SK-N-SH treated with all-trans-retinoic acid at 6 μM for 48 hours (cell line): Measurements from ENCODE around the gene NDRG2.
A peak's percentile ranks its signal among the peaks of the same experiment; 100 is the strongest.

ENCODE experiments used
- ATAC-seq: fragments of 200-7000 bp; cut with Tn5 transposase; 3 replicates; pipeline ENCODE4 v1.9.1; 2020; ENCODE audit warnings: mild to moderate bottlenecking, moderate library complexity
- ARNTL ChIP-seq: fragments of 450-650 bp; formaldehyde crosslinking; IDR thresholded peaks from 2 replicates; pipeline ENCODE4 v1.5.0; 2020; ENCODE audit warnings: low read depth, mild to moderate bottlenecking, moderate library complexity, borderline replicate concordance
- CREB5 ChIP-seq: fragments of 250-450 bp; sonication (Bioruptor Pico); IDR thresholded peaks from 2 replicates; pipeline ENCODE4 v1.5.1; 2020; ENCODE audit warnings: low read depth, mild to moderate bottlenecking, moderate library complexity
- CSDC2 ChIP-seq: fragments of 250-450 bp; sonication (Bioruptor Pico); IDR thresholded peaks from 2 replicates; pipeline ENCODE4 v1.5.0; 2020; ENCODE audit warnings: mild to moderate bottlenecking, moderate library complexity
- CSRNP3 ChIP-seq: fragments of 250-450 bp; sonication (Bioruptor Pico); IDR thresholded peaks from 2 replicates; pipeline ENCODE4 v1.5.1; 2021; ENCODE audit warnings: mild to moderate bottlenecking, moderate library complexity
- ESRRG ChIP-seq: fragments of 250-450 bp; sonication (Bioruptor Pico); IDR thresholded peaks from 2 replicates; pipeline ENCODE4 v1.6.1; 2021; ENCODE audit warnings: mild to moderate bottlenecking
- OSR1 ChIP-seq: fragments of 250-450 bp; sonication (Bioruptor Pico); IDR thresholded peaks from 2 replicates; pipeline ENCODE4 v1.8.0; 2022; ENCODE audit warnings: moderate library complexity, mild to moderate bottlenecking, inconsistent platforms
- POU6F1 ChIP-seq: fragments of 250-450 bp; sonication (Bioruptor Pico); IDR thresholded peaks from 2 replicates; pipeline ENCODE4 v1.8.0; 2021; ENCODE audit warnings: low read depth, mild to moderate bottlenecking, moderate library complexity, borderline replicate concordance
- PPARA ChIP-seq: fragments of 250-450 bp; sonication (Bioruptor Pico); IDR thresholded peaks from 2 replicates; pipeline ENCODE4 v1.5.0; 2020; ENCODE audit warnings: mild to moderate bottlenecking, borderline replicate concordance
- RARB ChIP-seq: fragments of 250-450 bp; sonication (Bioruptor Pico); IDR thresholded peaks from 2 replicates; pipeline ENCODE4 v1.8.0; 2021; ENCODE audit warnings: mild to moderate bottlenecking, moderate library complexity
- SNAI2 ChIP-seq: fragments of 250-450 bp; sonication (Bioruptor Pico); IDR thresholded peaks from 2 replicates; pipeline ENCODE4 v1.5.0; 2020; ENCODE audit warnings: mild to moderate bottlenecking, moderate library complexity
- TCF4 ChIP-seq: fragments of 250-450 bp; sonication (Bioruptor Pico); IDR thresholded peaks from 2 replicates; pipeline ENCODE4 v1.8.0; 2021; ENCODE audit warnings: mild to moderate bottlenecking, moderate library complexity, borderline replicate concordance
- TOX ChIP-seq: fragments of 250-450 bp; sonication (Bioruptor Pico); IDR thresholded peaks from 2 replicates; pipeline ENCODE4 v1.8.0; 2021; ENCODE audit warnings: mild to moderate bottlenecking, moderate library complexity, borderline replicate concordance
- ZC3H10 ChIP-seq: fragments of 250-450 bp; sonication (Bioruptor Pico); IDR thresholded peaks from 2 replicates; pipeline ENCODE4 v1.5.1; 2021; ENCODE audit warnings: mild to moderate bottlenecking, moderate library complexity
- ZFP3 ChIP-seq: fragments of 250-450 bp; sonication (Bioruptor Pico); IDR thresholded peaks from 2 replicates; pipeline ENCODE4 v1.5.0; 2020; ENCODE audit warnings: mild to moderate bottlenecking, moderate library complexity
- ZFP30 ChIP-seq: fragments of 450-650 bp; formaldehyde crosslinking; IDR thresholded peaks from 2 replicates; pipeline ENCODE4 v1.5.0; 2022; ENCODE audit warnings: mild to moderate bottlenecking, moderate library complexity
- ZNF565 ChIP-seq: fragments of 450-650 bp; formaldehyde crosslinking; conservative IDR thresholded peaks from 2 replicates; pipeline ENCODE4 v1.5.0; 2020; ENCODE audit warnings: low read depth, mild to moderate bottlenecking, moderate library complexity
- ZNF70 ChIP-seq: fragments of 450-650 bp; formaldehyde crosslinking; IDR thresholded peaks from 2 replicates; pipeline ENCODE4 v1.5.0; 2020; ENCODE audit warnings: mild to moderate bottlenecking, moderate library complexity
- TF ChIP-seq, protein P1 (sequence below): fragments of 250-450 bp; sonication (Bioruptor Pico); IDR thresholded peaks from 2 replicates; pipeline ENCODE4 v1.5.0; 2020; ENCODE audit warnings: mild to moderate bottlenecking, moderate library complexity
- TF ChIP-seq, protein P2 (sequence below): fragments of 250-450 bp; sonication (Bioruptor Pico); IDR thresholded peaks from 2 replicates; pipeline ENCODE4 v1.8.0; 2020; ENCODE audit warnings: mild to moderate bottlenecking, moderate library complexity, borderline replicate concordance

NDRG2 gene

DNA sequence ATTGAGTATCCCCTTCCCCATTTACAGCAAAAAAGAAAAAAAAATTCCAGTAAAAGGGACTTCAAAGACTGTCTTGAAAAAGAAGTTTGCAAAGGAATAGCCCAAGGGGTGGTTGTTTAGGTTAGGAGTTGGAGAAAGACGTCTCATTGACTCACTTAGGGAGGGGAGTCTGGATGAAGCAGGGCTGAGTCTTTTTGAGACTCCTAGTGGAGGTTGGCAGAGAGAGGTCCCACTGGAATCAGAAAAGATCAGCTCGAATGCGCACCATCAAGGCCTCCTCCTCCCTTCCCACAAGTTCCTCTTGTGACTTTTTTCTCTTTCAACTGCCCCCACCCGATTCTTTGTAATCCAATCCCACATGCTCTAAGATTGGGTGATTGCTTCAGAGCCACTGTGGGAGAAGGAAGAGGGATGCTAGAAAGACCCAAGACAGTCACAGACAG lies 47.2 kb upstream of the NDRG2 start:
- TF ChIP-seq ZC3H10 (no peak), SNAI2 (CRISPR knock-in tag) (no peak), ESRRG (CRISPR knock-in tag) (no peak), ZNF565 (CRISPR knock-in tag) (no peak), CREB5 (CRISPR knock-in tag) (no peak), CSDC2 (CRISPR knock-in tag) (no peak), ZFP3 (CRISPR knock-in tag) (no peak), CSRNP3 (CRISPR knock-in tag) (no peak), PPARA (CRISPR knock-in tag) (no peak), TOX (CRISPR knock-in tag) (no peak), RARB (CRISPR knock-in tag) (no peak), TCF4 (no peak), ZFP30 (no peak)
- TF ChIP-seq, protein P1, sequence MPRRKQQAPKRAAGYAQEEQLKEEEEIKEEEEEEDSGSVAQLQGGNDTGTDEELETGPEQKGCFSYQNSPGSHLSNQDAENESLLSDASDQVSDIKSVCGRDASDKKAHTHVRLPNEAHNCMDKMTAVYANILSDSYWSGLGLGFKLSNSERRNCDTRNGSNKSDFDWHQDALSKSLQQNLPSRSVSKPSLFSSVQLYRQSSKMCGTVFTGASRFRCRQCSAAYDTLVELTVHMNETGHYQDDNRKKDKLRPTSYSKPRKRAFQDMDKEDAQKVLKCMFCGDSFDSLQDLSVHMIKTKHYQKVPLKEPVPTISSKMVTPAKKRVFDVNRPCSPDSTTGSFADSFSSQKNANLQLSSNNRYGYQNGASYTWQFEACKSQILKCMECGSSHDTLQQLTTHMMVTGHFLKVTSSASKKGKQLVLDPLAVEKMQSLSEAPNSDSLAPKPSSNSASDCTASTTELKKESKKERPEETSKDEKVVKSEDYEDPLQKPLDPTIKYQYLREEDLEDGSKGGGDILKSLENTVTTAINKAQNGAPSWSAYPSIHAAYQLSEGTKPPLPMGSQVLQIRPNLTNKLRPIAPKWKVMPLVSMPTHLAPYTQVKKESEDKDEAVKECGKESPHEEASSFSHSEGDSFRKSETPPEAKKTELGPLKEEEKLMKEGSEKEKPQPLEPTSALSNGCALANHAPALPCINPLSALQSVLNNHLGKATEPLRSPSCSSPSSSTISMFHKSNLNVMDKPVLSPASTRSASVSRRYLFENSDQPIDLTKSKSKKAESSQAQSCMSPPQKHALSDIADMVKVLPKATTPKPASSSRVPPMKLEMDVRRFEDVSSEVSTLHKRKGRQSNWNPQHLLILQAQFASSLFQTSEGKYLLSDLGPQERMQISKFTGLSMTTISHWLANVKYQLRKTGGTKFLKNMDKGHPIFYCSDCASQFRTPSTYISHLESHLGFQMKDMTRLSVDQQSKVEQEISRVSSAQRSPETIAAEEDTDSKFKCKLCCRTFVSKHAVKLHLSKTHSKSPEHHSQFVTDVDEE (CRISPR knock-in tag): no peak
- peak; percentile 5; the same call in 1 of the 3 replicates for ATAC-seq

- peak; percentile 87 for ATAC-seq
- peak; percentile 42; the same call in 1 of the 2 replicates for TF ChIP-seq TCF4
- TF ChIP-seq ARNTL (CRISPR knock-in tag): no peak
Observed at GRCh38 chr14:21071225-21072030, 46.6 kb upstream of the NDRG2 start.

GRCh38 chr14:21070610-21071224 lies 45.9 kb upstream of the NDRG2 start:
- peak; percentile 34 for ATAC-seq
- no peak for TF ChIP-seq ESRRG (CRISPR knock-in tag)
- TF ChIP-seq ARNTL (CRISPR knock-in tag): no peak
- TF ChIP-seq TCF4: no peak
- TF ChIP-seq POU6F1 (CRISPR knock-in tag): no peak
- TF ChIP-seq PPARA (CRISPR knock-in tag): no peak
- TF ChIP-seq ZNF70: no peak
- TF ChIP-seq, protein P1 (CRISPR knock-in tag): no peak
- no peak for TF ChIP-seq OSR1 (CRISPR knock-in tag)
- TF ChIP-seq, protein P2, sequence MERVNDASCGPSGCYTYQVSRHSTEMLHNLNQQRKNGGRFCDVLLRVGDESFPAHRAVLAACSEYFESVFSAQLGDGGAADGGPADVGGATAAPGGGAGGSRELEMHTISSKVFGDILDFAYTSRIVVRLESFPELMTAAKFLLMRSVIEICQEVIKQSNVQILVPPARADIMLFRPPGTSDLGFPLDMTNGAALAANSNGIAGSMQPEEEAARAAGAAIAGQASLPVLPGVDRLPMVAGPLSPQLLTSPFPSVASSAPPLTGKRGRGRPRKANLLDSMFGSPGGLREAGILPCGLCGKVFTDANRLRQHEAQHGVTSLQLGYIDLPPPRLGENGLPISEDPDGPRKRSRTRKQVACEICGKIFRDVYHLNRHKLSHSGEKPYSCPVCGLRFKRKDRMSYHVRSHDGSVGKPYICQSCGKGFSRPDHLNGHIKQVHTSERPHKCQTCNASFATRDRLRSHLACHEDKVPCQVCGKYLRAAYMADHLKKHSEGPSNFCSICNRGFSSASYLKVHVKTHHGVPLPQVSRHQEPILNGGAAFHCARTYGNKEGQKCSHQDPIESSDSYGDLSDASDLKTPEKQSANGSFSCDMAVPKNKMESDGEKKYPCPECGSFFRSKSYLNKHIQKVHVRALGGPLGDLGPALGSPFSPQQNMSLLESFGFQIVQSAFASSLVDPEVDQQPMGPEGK (CRISPR knock-in tag): no peak
